ENCODE data around the gene ENO4.

GRCh38 chr10:116882639-116883038 is 33.3 kb downstream of the ENO4 start:
- TF ChIP-seq CTCF (IDR thresholded peaks at IDR 0.05), result no peak
- TF ChIP-seq POLR2AphosphoS5 (IDR thresholded peaks at IDR 0.05), result no peak
- no peak for TF ChIP-seq POLR2A (IDR thresholded peaks at IDR 0.05)
- TF ChIP-seq EP300 (IDR thresholded peaks at IDR 0.05), result no peak

All from gastroesophageal sphincter (tissue), 3 donors.